Activated T-helper 17 cell treated with anti-CD3 and anti-CD28 coated beads, Interleukin-2, amount 50 U/mL, for 72 hours (primary cell): ENCODE data around the gene ANKRD61. TPM values are rescaled to one million over a fixed set of nuclear protein-coding genes. Genes with fewer than 3 reads are reported as not detected.
"Not testable (repeated sequence)": the region's sequence is repeated elsewhere in the genome, so short reads cannot be mapped to it uniquely, and the experiment has no call there.

Experiments used
- ATAC-seq: fragments of 150-1000 bp; cut with Tn5 transposase; replicated peaks from 2 replicates; pipeline ENCODE4 v1.10.0; 2021; ENCODE audit warnings: mild to moderate bottlenecking, moderate library complexity
- H3K27ac Mint-ChIP-seq: one replicate; pipeline ENCODE4 v1.8.0; 2022; ENCODE audit warnings: mixed read lengths
- H3K27me3 Mint-ChIP-seq: one replicate; pipeline ENCODE4 v1.8.0; 2022; ENCODE audit warnings: mixed read lengths
- H3K36me3 Mint-ChIP-seq: one replicate; pipeline ENCODE4 v1.8.0; 2022; ENCODE audit warnings: low read depth, mild to moderate bottlenecking, mixed read lengths
- H3K4me1 Mint-ChIP-seq: one replicate; pipeline ENCODE4 v1.8.0; 2022; ENCODE audit warnings: mixed read lengths
- H3K4me3 Mint-ChIP-seq: one replicate; pipeline ENCODE4 v1.8.0; 2022; ENCODE audit warnings: mild to moderate bottlenecking, mixed read lengths
- H3K9me3 Mint-ChIP-seq: one replicate; pipeline ENCODE4 v1.8.0; 2022; ENCODE audit warnings: mixed read lengths
- total RNA-seq, 2 donors: library from RNA; stranded (reverse); gene quantifications; one replicate each; pipeline ENCODE4 v1.2.3, GENCODE V29; 2022

The ANKRD61 gene
- total RNA-seq, 2 donors from 2014 or later = 0.26 TPM; not detected in 1

DNA sequence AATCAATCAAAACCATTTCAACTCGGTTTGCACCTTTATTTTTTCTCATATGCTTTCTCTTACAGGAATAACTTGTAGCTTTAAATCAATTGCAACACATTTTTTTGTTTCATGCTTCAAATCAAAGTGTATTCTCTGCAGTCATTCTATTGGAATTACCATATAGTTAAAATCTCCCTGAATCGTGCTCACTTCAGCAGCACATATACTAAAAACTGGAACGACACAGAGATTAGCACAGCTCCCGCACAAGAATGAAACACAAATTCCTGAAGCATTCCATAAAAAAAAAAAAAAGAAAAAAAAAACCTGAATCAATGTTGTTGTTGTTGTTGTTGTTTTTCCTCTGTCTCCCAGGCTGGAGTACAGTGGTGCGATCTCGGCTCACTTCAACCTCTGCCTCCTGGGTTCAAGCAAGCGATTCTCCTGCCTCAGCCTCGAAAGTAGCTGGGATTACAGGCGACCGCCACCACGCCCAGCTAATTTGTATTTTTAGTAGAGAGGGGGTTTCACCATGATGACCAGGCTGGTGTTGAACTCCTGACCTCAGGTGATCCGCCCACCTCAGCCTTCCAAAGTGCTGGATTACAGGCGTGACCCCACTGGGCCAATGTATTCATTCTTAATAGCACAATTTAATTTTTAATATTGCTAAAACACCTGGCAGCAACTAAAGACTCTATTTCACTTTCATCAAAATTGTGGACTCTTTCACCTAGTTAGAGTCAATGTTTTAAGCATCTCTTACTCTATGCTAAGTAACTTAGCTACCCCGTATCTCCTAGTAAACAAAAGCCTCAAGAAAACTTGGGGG, 26.3 kb downstream of the ANKRD61 start:
- H3K4me1 Mint-ChIP-seq = peaks cover 6% of the 10 kb centered on the region
- H3K9me3 Mint-ChIP-seq = no peaks in the 10 kb centered on the region
- H3K36me3 Mint-ChIP-seq = peaks cover 42% of the 10 kb centered on the region
- no peaks in the 10 kb centered on the region for H3K27me3 Mint-ChIP-seq
- ATAC-seq = no peak
- H3K4me3 Mint-ChIP-seq = peak overlapping the region; percentile 97
- H3K27ac Mint-ChIP-seq = peak overlapping the region; percentile 96

DNA sequence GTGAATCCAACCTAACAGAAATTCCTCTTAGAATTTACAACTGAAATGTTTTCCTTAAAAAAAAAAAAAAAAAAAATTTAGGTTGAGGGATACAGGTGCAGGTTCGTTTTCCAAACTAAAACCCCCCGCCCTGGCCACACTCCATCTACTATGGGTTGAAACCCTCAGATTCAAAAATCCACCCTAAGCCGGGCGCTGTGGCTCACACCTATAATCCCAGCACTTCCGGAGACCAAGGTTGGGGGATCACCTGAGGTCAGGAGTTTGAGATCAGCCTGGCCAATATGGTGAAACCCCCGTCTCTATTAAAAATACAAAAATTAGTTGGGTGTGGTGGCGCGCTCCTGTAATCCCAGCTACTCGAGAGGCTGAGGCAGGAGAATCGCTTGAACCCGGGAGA, 28.8 kb downstream of the ANKRD61 start:
- H3K36me3 Mint-ChIP-seq = peaks cover 18% of the 10 kb centered on the region
- H3K27ac Mint-ChIP-seq, H3K9me3 Mint-ChIP-seq, H3K4me1 Mint-ChIP-seq, ATAC-seq, H3K4me3 Mint-ChIP-seq, H3K27me3 Mint-ChIP-seq: not testable (repeated sequence)

DNA sequence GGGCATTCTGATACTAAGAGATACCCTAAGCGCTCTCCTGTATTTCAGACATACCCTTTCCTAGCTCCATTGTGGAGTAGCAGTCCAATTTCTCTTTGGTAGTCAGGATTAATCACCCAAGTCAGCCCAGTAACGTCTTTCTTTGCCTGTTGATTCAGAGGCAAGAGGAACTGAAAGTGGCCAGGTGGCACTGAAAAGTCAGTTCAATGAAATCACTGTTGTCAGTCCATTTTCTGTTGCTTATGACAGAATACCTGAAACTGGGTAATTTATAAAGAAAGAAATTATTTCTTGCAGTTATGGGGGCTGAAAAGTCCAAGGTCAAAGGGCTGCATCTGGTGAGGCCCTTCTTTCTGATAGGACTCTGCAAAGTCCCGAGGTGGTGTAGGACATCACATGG, 40.2 kb downstream of the ANKRD61 start:
- ATAC-seq = no peak
- no peaks in the 10 kb centered on the region for H3K9me3 Mint-ChIP-seq
- H3K4me1 Mint-ChIP-seq = no peaks in the 10 kb centered on the region
- no peak overlapping the region for H3K27ac Mint-ChIP-seq
- H3K27me3 Mint-ChIP-seq = no peaks in the 10 kb centered on the region
- H3K4me3 Mint-ChIP-seq = no peak overlapping the region
- no peaks in the 10 kb centered on the region for H3K36me3 Mint-ChIP-seq

DNA sequence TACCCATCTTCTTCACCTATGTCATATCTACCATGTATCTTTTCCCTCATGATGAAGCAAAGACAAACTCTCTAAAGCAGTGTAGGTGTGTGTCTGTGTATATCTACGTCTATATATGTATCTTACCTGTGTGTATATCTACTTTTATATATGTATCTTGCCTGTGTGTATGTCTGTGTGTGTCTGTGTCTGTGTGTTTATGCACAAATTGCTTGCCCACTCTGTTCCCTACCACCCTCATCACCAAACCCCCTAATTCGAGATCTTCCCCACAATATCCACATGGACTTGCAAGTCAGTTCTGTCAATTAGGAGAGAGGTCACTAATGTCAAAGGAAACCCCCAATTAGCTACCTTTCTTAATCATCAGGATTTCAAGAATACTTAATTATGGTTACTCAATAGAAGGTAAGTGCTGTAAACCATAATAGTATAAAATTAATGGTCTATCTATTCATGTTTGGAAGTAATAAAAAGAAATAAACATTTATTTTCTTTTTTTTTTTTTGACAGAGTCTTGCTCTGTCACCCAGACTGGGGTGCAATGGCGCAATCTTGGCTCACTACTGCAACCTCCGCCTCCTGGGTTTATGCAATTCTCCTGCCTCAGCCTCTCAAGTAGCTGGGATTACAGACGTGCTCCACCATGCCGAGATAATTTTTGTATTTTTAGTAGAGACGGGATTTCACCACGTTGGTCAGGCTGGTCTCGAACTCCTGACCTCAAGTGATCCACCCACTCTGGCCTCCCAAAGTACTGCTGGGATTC, 43.6 kb downstream of the ANKRD61 start:
- ATAC-seq = no peak
- H3K27me3 Mint-ChIP-seq = no peaks in the 10 kb centered on the region
- H3K4me3 Mint-ChIP-seq = no peak overlapping the region
- H3K4me1 Mint-ChIP-seq = no peaks in the 10 kb centered on the region
- H3K9me3 Mint-ChIP-seq = no peaks in the 10 kb centered on the region
- no peak overlapping the region for H3K27ac Mint-ChIP-seq
- H3K36me3 Mint-ChIP-seq = no peaks in the 10 kb centered on the region

DNA sequence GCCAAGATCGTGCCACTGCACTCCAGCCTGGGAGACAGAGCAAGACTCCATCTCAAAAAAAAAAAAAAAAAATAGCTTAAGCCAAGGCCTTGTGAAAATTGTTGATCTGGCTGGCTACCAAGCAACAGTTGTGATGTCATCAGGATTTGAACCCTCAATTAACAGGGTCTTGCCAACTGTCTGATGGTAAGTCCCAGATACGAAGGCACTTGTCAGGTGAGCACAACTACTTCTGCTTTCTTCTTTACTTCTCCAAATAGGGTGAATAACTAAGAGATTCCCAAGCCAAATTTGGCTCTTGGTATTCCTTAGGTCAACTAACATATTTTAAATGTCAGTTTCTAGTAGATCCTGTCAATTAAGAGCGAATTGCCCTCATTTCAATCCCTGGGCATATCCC, 47.4 kb downstream of the ANKRD61 start:
- Mint-ChIP-seq H3K27me3 (no peaks in the 10 kb centered on the region), H3K9me3 (no peaks in the 10 kb centered on the region), H3K27ac (no peak overlapping the region), H3K4me1 (no peaks in the 10 kb centered on the region), H3K4me3 (no peak overlapping the region), H3K36me3 (no peaks in the 10 kb centered on the region)
- no peak for ATAC-seq

DNA sequence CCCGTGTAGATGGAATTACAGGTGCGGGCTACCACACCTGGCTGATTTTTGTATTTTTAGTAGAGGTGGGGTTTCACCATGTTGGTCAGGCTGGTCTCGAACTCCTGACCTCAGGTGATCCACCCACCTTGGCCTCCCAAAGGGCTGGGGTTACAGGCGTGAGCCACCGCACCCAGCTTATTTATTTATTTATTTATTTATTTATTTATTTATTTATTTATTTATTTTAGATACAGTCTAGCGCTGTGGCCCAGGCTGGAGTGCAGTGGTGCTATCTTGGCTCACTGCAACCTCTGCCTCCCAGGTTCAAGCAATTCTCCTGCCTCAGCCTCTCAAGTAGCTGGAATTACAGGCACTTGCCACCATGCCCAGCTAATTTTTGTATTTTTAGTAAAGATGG, 51.9 kb downstream of the ANKRD61 start:
- not testable (repeated sequence) for H3K36me3 Mint-ChIP-seq, H3K27me3 Mint-ChIP-seq, H3K27ac Mint-ChIP-seq, H3K4me3 Mint-ChIP-seq, ATAC-seq, H3K9me3 Mint-ChIP-seq, H3K4me1 Mint-ChIP-seq

Other genes starting within 250 kb of the ANKRD61 start
- 10 to 100 TPM; 22.4 to 28.3 TPM for gene RNF216, start 249.7 kb upstream of the ANKRD61 start, total RNA-seq
- not detected for gene OCM, start 150.6 kb upstream of the ANKRD61 start, total RNA-seq
- 100 to 1,000 TPM in 1 of 2 donors, 10 to 100 TPM in 1; 58.5 to 133 TPM for gene CCZ1, start 132.6 kb upstream of the ANKRD61 start, total RNA-seq
- gene RSPH10B, start 60.7 kb upstream of the ANKRD61 start, total RNA-seq = 1 to 10 TPM in 1 of 2 donors, under 1 TPM in 1; 0.11 to 2.2 TPM
- 10 to 100 TPM; 17.4 to 20.6 TPM for gene PMS2, start 22.3 kb upstream of the ANKRD61 start, total RNA-seq
- gene AIMP2, start 22.1 kb upstream of the ANKRD61 start, total RNA-seq = 10 to 100 TPM; 21.5 to 45.2 TPM
- gene EIF2AK1, start 27.8 kb downstream of the ANKRD61 start, total RNA-seq = 100 to 1,000 TPM; 116 to 117 TPM
- 10 to 100 TPM in 1 of 2 donors, 1 to 10 TPM in 1; 9.9 to 10.5 TPM for gene USP42, start 73.6 kb downstream of the ANKRD61 start, total RNA-seq
- gene CYTH3, start 241.2 kb downstream of the ANKRD61 start, total RNA-seq = 1 to 10 TPM; 2.2 to 8.4 TPM